ENCODE results near the gene FAM20A.
A peak's percentile ranks its signal among the peaks of the same experiment; 100 is the strongest.
"Not testable (repeated sequence)": the region's sequence is repeated elsewhere in the genome, so short reads cannot be mapped to it uniquely, and the experiment has no call there.

The FAM20A gene

GRCh38 chr17:68587847-68588246 is 13.3 kb downstream of the FAM20A start:
- no peak for DNase-seq

GRCh38 chr17:68587026-68587425 is 14.1 kb downstream of the FAM20A start:
- DNase-seq = no peak

- DNase-seq = no peak
Measured at GRCh38 chr17:68585643-68586042, 15.5 kb downstream of the FAM20A start.

- no peak for DNase-seq
Measured at GRCh38 chr17:68584581-68585303, 16.4 kb downstream of the FAM20A start.

GRCh38 chr17:68582867-68583266 is 18.3 kb downstream of the FAM20A start:
- not testable (repeated sequence) for DNase-seq

- DNase-seq = no peak
Measured at GRCh38 chr17:68581863-68582645, 19.1 kb downstream of the FAM20A start.

GRCh38 chr17:68580236-68580770 is 20.9 kb downstream of the FAM20A start:
- peak; percentile 59 for DNase-seq

- DNase-seq = no peak
Measured at GRCh38 chr17:68579194-68579927, 21.8 kb downstream of the FAM20A start.

GRCh38 chr17:68578236-68578635 is 22.9 kb downstream of the FAM20A start:
- no peak for DNase-seq

- DNase-seq = no peak
Measured at GRCh38 chr17:68577497-68577821, 23.7 kb downstream of the FAM20A start.

GRCh38 chr17:68576811-68577496 is 24.2 kb downstream of the FAM20A start:
- no peak for DNase-seq

GRCh38 chr17:68576137-68576536 is 25.0 kb downstream of the FAM20A start:
- no peak for DNase-seq

GRCh38 chr17:68573338-68573737 is 27.8 kb downstream of the FAM20A start:
- no peak for DNase-seq

- DNase-seq = no peak
Measured at GRCh38 chr17:68572138-68572842, 28.9 kb downstream of the FAM20A start.

- DNase-seq = no peak
Measured at GRCh38 chr17:68570526-68570925, 30.6 kb downstream of the FAM20A start.

GRCh38 chr17:68569346-68569745 is 31.8 kb downstream of the FAM20A start:
- no peak for DNase-seq

GRCh38 chr17:68568581-68568980 is 32.6 kb downstream of the FAM20A start:
- no peak for DNase-seq

- DNase-seq = no peak
Measured at GRCh38 chr17:68567581-68567980, 33.6 kb downstream of the FAM20A start.

- no peak for DNase-seq
Measured at GRCh38 chr17:68567035-68567434, 34.1 kb downstream of the FAM20A start.

- no peak for DNase-seq
Measured at GRCh38 chr17:68566442-68566738, 34.8 kb downstream of the FAM20A start.

- no peak for DNase-seq
Measured at GRCh38 chr17:68565661-68566441, 35.3 kb downstream of the FAM20A start.

Data from GF-D8 (cell line).